HEK293 (cell line): Measurements from ENCODE around the gene ADAMTS5.

ENCODE experiments used
- CTCF ChIA-PET: fragments of 350-600 bp; formaldehyde crosslinking; extraction: SDS; loops from one replicate; lab custom pipeline; 2021; ENCODE audit warnings: antibody characterized with exemption; lab: Yijun Ruan, JAX
- POLR2A ChIA-PET: fragments of 300-600 bp; formaldehyde crosslinking; extraction: SDS; loops from one replicate; lab custom pipeline; 2020; ENCODE audit warnings: antibody characterized with exemption, inconsistent platforms; lab: Yijun Ruan, JAX
- H3K27ac ChIP-seq: fragments of 200-500 bp; sonication (Bioruptor generic); 2 replicates; pipeline ENCODE4 v1.5.1; 2014; ENCODE audit warnings: low read depth, low read length, control low read depth, inconsistent platforms; ENCODE audit errors: extremely low read depth
- H3K36me3 ChIP-seq, 2 experiments: fragments of 200-500 bp in 1 of 2; sonication (Bioruptor generic) in 1 of 2; 1 replicate in 1 of 2; 2 replicates in 1 of 2; pipeline ENCODE4 v1.5.1; 2014 to 2017; ENCODE audit warnings: inconsistent platforms in 2 of 2, low read length in 2 of 2; ENCODE audit not compliant: control insufficient read depth in 2 of 2, insufficient read depth in 1 of 2
- H3K4me1 ChIP-seq: fragments of 200-500 bp; sonication (Bioruptor generic); 2 replicates; pipeline ENCODE4 v1.5.1; 2014; ENCODE audit warnings: mild to moderate bottlenecking, low read length, inconsistent platforms; ENCODE audit not compliant: control insufficient read depth, insufficient read depth
- H3K4me3 ChIP-seq: 2 replicates; pipeline ENCODE4 v1.5.1; 2011; ENCODE audit warnings: low read depth, mild to moderate bottlenecking, control low read depth, low read length, moderate library complexity
- H3K9me3 ChIP-seq: fragments of 200-500 bp; sonication (Bioruptor generic); 2 replicates; pipeline ENCODE4 v1.5.1; 2014; ENCODE audit warnings: low read depth, low read length, inconsistent platforms; ENCODE audit not compliant: control insufficient read depth, insufficient read depth
- BCL11A ChIP-seq: fragments of 450-650 bp; formaldehyde crosslinking; IDR thresholded peaks from 2 replicates; pipeline ENCODE4 v1.5.1; 2016; ENCODE audit warnings: low read depth, missing biosample characterization, missing genetic modification characterization
- HOXA7 ChIP-seq: sonication (generic); formaldehyde crosslinking; IDR thresholded peaks from 2 replicates; pipeline ENCODE4 v1.8.1; 2022; ENCODE audit warnings: missing genetic modification reagents, borderline replicate concordance
- REPIN1 ChIP-seq: fragments of 450-650 bp; formaldehyde crosslinking; IDR thresholded peaks from 2 replicates; pipeline ENCODE4 v1.5.1; 2017; ENCODE audit warnings: missing biosample characterization, missing genetic modification characterization, low read depth
- YY1 ChIP-seq: fragments of 450-650 bp; formaldehyde crosslinking; IDR thresholded peaks from 2 replicates; pipeline ENCODE4 v1.5.1; 2018; ENCODE audit warnings: missing biosample characterization, missing genetic modification characterization
- YY2 ChIP-seq: fragments of 450-650 bp; formaldehyde crosslinking; IDR thresholded peaks from 2 replicates; pipeline ENCODE4 v1.5.1; 2016; ENCODE audit warnings: missing biosample characterization, missing genetic modification characterization
- ZBTB17 ChIP-seq: fragments of 450-650 bp; formaldehyde crosslinking; IDR thresholded peaks from 2 replicates; pipeline ENCODE4 v1.5.1; 2016; ENCODE audit warnings: missing biosample characterization, missing genetic modification characterization
- ZBTB21 ChIP-seq: fragments of 450-650 bp; formaldehyde crosslinking; IDR thresholded peaks from 2 replicates; pipeline ENCODE4 v1.5.1; 2017; ENCODE audit warnings: missing biosample characterization, missing genetic modification characterization
- ZBTB7A ChIP-seq: fragments of 450-650 bp; formaldehyde crosslinking; IDR thresholded peaks from 2 replicates; pipeline ENCODE4 v1.5.1; 2016; ENCODE audit warnings: low read depth, missing biosample characterization, missing genetic modification characterization
- ZFP69B ChIP-seq: fragments of 450-650 bp; formaldehyde crosslinking; IDR thresholded peaks from 2 replicates; pipeline ENCODE4 v1.5.1; 2016; ENCODE audit warnings: missing biosample characterization, missing genetic modification characterization
- ZNF114 ChIP-seq: fragments of 450-650 bp; formaldehyde crosslinking; IDR thresholded peaks from 2 replicates; pipeline ENCODE4 v1.5.0; 2017; ENCODE audit warnings: missing biosample characterization, missing genetic modification characterization
- ZNF140 ChIP-seq: fragments of 450-650 bp; formaldehyde crosslinking; IDR thresholded peaks from 2 replicates; pipeline ENCODE4 v1.5.1; 2016; ENCODE audit warnings: missing biosample characterization, missing genetic modification characterization
- ZNF24 ChIP-seq: fragments of 450-650 bp; formaldehyde crosslinking; IDR thresholded peaks from 2 replicates; pipeline ENCODE4 v1.5.1; 2016; ENCODE audit warnings: missing biosample characterization, missing genetic modification characterization
- ZNF311 ChIP-seq: fragments of 450-650 bp; formaldehyde crosslinking; IDR thresholded peaks from 2 replicates; pipeline ENCODE4 v1.5.1; 2017; ENCODE audit warnings: missing biosample characterization, missing genetic modification characterization, borderline replicate concordance
- ZNF433 ChIP-seq: fragments of 450-650 bp; formaldehyde crosslinking; IDR thresholded peaks from 2 replicates; pipeline ENCODE4 v1.5.1; 2016; ENCODE audit warnings: missing biosample characterization, missing genetic modification characterization, low read depth
- ZNF514 ChIP-seq: fragments of 450-650 bp; formaldehyde crosslinking; IDR thresholded peaks from 2 replicates; pipeline ENCODE4 v1.5.1; 2016; ENCODE audit warnings: missing biosample characterization, missing genetic modification characterization
- ZNF521 ChIP-seq: fragments of 450-650 bp; formaldehyde crosslinking; IDR thresholded peaks from 2 replicates; pipeline ENCODE4 v1.5.1; 2017; ENCODE audit warnings: missing biosample characterization, mild to moderate bottlenecking, missing genetic modification characterization
- ZNF529 ChIP-seq: fragments of 450-650 bp; formaldehyde crosslinking; IDR thresholded peaks from 2 replicates; pipeline ENCODE4 v1.5.1; 2017; ENCODE audit warnings: missing genetic modification characterization, missing biosample characterization; ENCODE audit not compliant: insufficient replicate concordance
- ZNF585B ChIP-seq: fragments of 450-650 bp; formaldehyde crosslinking; IDR thresholded peaks from 2 replicates; pipeline ENCODE4 v1.5.1; 2016; ENCODE audit warnings: missing biosample characterization, missing genetic modification characterization
- ZNF791 ChIP-seq: fragments of 450-650 bp; formaldehyde crosslinking; IDR thresholded peaks from 2 replicates; pipeline ENCODE4 v1.5.1; 2016; ENCODE audit warnings: missing biosample characterization, missing genetic modification characterization
- ZSCAN30 ChIP-seq: fragments of 450-650 bp; IDR thresholded peaks from 2 replicates; pipeline ENCODE4 v1.5.1; 2018; ENCODE audit warnings: missing biosample characterization, mild to moderate bottlenecking, missing genetic modification characterization, moderate library complexity
- TF ChIP-seq, protein P1 (sequence below): fragments of 450-650 bp; formaldehyde crosslinking; IDR thresholded peaks from 2 replicates; pipeline ENCODE4 v1.5.1; 2016; ENCODE audit warnings: missing biosample characterization, missing genetic modification characterization
- TF ChIP-seq, protein P2 (sequence below): fragments of 450-650 bp; formaldehyde crosslinking; IDR thresholded peaks from 2 replicates; pipeline ENCODE4 v1.5.1; 2017; ENCODE audit warnings: missing biosample characterization, missing genetic modification characterization
- TF ChIP-seq, protein P3 (sequence below): fragments of 450-650 bp; formaldehyde crosslinking; IDR thresholded peaks from 2 replicates; pipeline ENCODE4 v1.5.1; 2016; ENCODE audit warnings: missing biosample characterization, missing genetic modification characterization
- TF ChIP-seq, protein P4 (sequence below): fragments of 450-650 bp; formaldehyde crosslinking; IDR thresholded peaks from 2 replicates; pipeline ENCODE4 v1.5.1; 2016; ENCODE audit warnings: missing biosample characterization, missing genetic modification characterization

The ADAMTS5 gene

DNA sequence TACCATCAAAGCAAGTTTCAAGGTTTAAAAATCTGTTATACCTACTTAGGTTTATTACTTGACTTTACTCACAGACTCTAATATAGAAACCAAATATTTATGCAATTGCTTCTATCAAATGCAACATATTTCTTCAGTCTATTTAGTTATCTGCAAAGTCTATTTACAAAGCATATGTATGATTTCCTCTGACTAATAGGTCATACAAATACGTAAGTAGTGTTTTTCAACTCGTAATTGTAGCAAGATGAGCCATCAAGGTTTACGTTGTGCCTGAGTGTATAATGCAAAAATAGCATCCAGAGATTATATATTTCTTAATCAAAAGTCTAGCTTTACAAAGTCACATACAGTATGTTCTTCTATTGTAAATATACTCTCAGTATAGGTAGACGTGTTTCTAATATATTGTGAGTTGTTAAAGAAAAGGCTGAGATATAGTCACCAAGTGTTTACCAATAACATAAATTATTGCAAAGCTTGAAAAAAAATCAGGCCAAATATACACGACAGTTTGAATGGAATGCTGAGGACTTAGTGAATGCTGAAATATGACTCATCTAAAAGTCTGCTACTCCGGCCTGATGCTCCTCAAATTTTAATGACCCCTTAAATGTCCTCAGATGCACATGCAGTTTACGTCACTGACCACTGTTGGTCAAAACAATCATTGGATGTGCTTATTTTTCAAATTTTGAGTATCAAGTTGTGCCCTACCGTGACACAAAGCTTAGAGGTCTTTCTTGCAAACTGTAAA, 48.4 kb downstream of the ADAMTS5 start:
- no peaks in the 10 kb centered on the region; the same call in 1 of the 2 replicates for H3K4me1 ChIP-seq
- 0 out of 3 replicates have a peak, but pooled peaks cover 0 to 4% of the 10 kb centered on the region in 2 experiments for H3K36me3 ChIP-seq
- POLR2A ChIA-PET, result no interaction called here
- H3K4me3 ChIP-seq, result no peak overlapping the region
- H3K27ac ChIP-seq, result no peak overlapping the region
- no peaks in the 10 kb centered on the region for H3K9me3 ChIP-seq
- CTCF ChIA-PET, result no interaction called here
- TF ChIP-seq ZBTB17 (no peak), ZNF791 (tag by site-specific recombination) (no peak), HOXA7 (CRISPR knock-in tag) (no peak), ZFP69B (tag by site-specific recombination) (no peak), ZSCAN30 (no peak), ZNF140 (tag by site-specific recombination) (no peak)
- TF ChIP-seq, protein P1, sequence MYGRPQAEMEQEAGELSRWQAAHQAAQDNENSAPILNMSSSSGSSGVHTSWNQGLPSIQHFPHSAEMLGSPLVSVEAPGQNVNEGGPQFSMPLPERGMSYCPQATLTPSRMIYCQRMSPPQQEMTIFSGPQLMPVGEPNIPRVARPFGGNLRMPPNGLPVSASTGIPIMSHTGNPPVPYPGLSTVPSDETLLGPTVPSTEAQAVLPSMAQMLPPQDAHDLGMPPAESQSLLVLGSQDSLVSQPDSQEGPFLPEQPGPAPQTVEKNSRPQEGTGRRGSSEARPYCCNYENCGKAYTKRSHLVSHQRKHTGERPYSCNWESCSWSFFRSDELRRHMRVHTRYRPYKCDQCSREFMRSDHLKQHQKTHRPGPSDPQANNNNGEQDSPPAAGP (tag by site-specific recombination), result no peak

DNA sequence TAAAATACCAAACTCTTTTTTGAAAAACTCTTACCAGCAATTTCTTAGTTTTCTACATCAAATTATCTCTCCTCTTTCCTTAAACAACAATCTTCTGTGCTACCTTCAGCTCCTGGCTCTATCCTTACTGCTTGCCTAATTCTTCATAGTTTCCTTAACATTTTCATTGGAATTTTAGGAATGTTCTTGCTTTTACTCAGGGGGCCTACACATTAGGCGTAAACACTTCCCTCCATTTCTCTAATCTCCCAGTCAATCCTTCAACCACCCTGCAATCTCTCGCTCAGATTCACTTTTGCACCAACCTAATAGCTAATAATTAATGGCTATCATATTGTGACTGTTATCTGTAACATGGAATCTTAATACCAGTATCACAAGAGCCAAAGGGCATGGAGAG, 50.1 kb downstream of the ADAMTS5 start:
- no peaks in the 10 kb centered on the region; the same call in 1 of the 2 replicates for H3K4me1 ChIP-seq
- H3K36me3 ChIP-seq, result no peaks in the 10 kb centered on the region
- TF ChIP-seq ZNF433 (tag by site-specific recombination) (no peak), ZBTB7A (tag by site-specific recombination) (no peak), ZNF311 (tag by site-specific recombination) (no peak)
- TF ChIP-seq, all 188 proteins: peak for 0
- Histone ChIP-seq H3K4me3 (no peak overlapping the region), H3K9me3 (no peaks in the 10 kb centered on the region), H3K27ac (no peak overlapping the region)
- CTCF ChIA-PET, result interaction anchor here (0.6 to 1.3 kb wide), 6 partner anchors 35 to 1671 kb away, joined by 3 to 6 read pairs (median 4); no protein-coding TSS in a partner anchor
- POLR2A ChIA-PET, result no interaction called here

DNA sequence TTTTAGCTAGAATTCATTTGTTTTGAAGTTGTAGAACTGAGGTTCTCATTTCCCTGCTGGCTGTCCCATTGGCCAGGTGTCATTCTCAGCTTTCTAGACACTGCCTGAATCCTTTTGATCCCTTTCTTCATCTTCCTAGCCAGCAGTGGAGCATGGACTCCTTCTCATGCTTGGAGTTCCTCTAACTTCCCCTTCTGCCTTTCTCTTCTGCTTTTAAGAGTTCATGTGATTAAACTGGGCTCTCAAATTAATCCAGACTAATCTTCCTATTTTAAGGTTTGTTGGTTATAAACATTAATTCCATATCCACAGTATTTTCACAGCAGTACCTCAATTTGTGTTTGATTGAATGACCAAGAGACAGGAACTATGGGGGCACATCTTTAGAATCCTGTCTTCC, 52.3 kb downstream of the ADAMTS5 start:
- ChIA-PET POLR2A (no interaction called here), CTCF (interaction anchor here (1.1 kb wide), 1 partner anchor 47 kb away, joined by 5 read pairs; no protein-coding TSS in a partner anchor)
- Histone ChIP-seq H3K9me3 (no peaks in the 10 kb centered on the region), H3K4me1 (no peaks in the 10 kb centered on the region; the same call in 1 of the 2 replicates), H3K4me3 (no peak overlapping the region), H3K36me3 (no peaks in the 10 kb centered on the region), H3K27ac (no peak overlapping the region)
- TF ChIP-seq ZNF140 (tag by site-specific recombination) (no peak), ZNF529 (tag by site-specific recombination) (no peak), ZBTB21 (tag by site-specific recombination) (no peak), ZNF585B (no peak), ZFP69B (tag by site-specific recombination) (no peak), REPIN1 (no peak), ZNF24 (tag by site-specific recombination) (no peak), YY1 (tag by site-specific recombination) (no peak), ZNF521 (no peak), YY2 (tag by site-specific recombination) (no peak), ZNF514 (tag by site-specific recombination) (no peak), ZNF114 (no peak), BCL11A (tag by site-specific recombination) (no peak)
- TF ChIP-seq, protein P2, sequence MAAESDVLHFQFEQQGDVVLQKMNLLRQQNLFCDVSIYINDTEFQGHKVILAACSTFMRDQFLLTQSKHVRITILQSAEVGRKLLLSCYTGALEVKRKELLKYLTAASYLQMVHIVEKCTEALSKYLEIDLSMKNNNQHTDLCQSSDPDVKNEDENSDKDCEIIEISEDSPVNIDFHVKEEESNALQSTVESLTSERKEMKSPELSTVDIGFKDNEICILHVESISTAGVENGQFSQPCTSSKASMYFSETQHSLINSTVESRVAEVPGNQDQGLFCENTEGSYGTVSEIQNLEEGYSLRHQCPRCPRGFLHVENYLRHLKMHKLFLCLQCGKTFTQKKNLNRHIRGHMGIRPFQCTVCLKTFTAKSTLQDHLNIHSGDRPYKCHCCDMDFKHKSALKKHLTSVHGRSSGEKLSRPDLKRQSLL (tag by site-specific recombination), result no peak
- TF ChIP-seq, protein P3, sequence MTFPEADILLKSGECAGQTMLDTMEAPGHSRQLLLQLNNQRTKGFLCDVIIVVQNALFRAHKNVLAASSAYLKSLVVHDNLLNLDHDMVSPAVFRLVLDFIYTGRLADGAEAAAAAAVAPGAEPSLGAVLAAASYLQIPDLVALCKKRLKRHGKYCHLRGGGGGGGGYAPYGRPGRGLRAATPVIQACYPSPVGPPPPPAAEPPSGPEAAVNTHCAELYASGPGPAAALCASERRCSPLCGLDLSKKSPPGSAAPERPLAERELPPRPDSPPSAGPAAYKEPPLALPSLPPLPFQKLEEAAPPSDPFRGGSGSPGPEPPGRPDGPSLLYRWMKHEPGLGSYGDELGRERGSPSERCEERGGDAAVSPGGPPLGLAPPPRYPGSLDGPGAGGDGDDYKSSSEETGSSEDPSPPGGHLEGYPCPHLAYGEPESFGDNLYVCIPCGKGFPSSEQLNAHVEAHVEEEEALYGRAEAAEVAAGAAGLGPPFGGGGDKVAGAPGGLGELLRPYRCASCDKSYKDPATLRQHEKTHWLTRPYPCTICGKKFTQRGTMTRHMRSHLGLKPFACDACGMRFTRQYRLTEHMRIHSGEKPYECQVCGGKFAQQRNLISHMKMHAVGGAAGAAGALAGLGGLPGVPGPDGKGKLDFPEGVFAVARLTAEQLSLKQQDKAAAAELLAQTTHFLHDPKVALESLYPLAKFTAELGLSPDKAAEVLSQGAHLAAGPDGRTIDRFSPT (tag by site-specific recombination), result no peak
- TF ChIP-seq, protein P4, sequence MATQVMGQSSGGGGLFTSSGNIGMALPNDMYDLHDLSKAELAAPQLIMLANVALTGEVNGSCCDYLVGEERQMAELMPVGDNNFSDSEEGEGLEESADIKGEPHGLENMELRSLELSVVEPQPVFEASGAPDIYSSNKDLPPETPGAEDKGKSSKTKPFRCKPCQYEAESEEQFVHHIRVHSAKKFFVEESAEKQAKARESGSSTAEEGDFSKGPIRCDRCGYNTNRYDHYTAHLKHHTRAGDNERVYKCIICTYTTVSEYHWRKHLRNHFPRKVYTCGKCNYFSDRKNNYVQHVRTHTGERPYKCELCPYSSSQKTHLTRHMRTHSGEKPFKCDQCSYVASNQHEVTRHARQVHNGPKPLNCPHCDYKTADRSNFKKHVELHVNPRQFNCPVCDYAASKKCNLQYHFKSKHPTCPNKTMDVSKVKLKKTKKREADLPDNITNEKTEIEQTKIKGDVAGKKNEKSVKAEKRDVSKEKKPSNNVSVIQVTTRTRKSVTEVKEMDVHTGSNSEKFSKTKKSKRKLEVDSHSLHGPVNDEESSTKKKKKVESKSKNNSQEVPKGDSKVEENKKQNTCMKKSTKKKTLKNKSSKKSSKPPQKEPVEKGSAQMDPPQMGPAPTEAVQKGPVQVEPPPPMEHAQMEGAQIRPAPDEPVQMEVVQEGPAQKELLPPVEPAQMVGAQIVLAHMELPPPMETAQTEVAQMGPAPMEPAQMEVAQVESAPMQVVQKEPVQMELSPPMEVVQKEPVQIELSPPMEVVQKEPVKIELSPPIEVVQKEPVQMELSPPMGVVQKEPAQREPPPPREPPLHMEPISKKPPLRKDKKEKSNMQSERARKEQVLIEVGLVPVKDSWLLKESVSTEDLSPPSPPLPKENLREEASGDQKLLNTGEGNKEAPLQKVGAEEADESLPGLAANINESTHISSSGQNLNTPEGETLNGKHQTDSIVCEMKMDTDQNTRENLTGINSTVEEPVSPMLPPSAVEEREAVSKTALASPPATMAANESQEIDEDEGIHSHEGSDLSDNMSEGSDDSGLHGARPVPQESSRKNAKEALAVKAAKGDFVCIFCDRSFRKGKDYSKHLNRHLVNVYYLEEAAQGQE (tag by site-specific recombination), result no peak
